ENCODE results near the gene PEAK1. TPM values are rescaled to one million over a fixed set of nuclear protein-coding genes. Genes with fewer than 3 reads are reported as not detected.

Gene PEAK1
- total and polyA plus RNA-seq, 9 of the 15 experiments (the other 6 are each of a cell fraction or from before 2014, with no cell fraction given) = 0.99 to 22.4 (median 10.8) TPM

- intact Hi-C loops (cut with micrococcal nuclease) (no loop called here), in situ Hi-C loops (cut with MboI) (no loop called here)
- peaks cover 68% of the 10 kb centered on the region for H3K79me2 ChIP-seq (ENCODE audit: control insufficient read depth, insufficient read depth, low read length)
- no peaks in the 10 kb centered on the region for H3K27me3 ChIP-seq (ENCODE audit: control insufficient read depth in 2 of 2, insufficient read depth in 2 of 2, low read length in 2 of 2)
- ChIA-PET POLR2A (interaction anchor here (1.5 kb wide), 1 partner anchor 20 kb away, joined by 4 read pairs; no protein-coding TSS in a partner anchor), CTCF (ENCODE audit: low intra/inter-chr PET ratio) (no interaction called here)
- H4K20me1 ChIP-seq (replicated peaks; ENCODE audit: control insufficient read depth, insufficient read depth, low read length) = no peaks in the 10 kb centered on the region; the same call in none of the 2 replicates
- H3K4me1 ChIP-seq (replicated peaks in 1 of 2; ENCODE audit: control insufficient read depth in 2 of 2, insufficient read depth in 2 of 2, low read length in 2 of 2) = 0 out of 5 replicates have a peak, but pooled peaks cover 0 to 3% of the 10 kb centered on the region in 2 experiments
- H3K27ac ChIP-seq (ENCODE audit: extremely low read depth, low read depth, low read length) = no peak overlapping the region
- no peak overlapping the region for H3K4me3 ChIP-seq
- DNase-seq (ENCODE audit: extremely low read depth in 1 of 4, low spot score in 3 of 4) (peak in 1 of 4 experiments; percentile 7), FAIRE-seq (no peak), ATAC-seq (no peak)
- 19% methylated on average over 2 of the region's 2 CpGs for WGBS (ENCODE audit: insufficient coverage, low coverage, missing lambda C conversion rate)
- H3K4me2 ChIP-seq (ENCODE audit: insufficient read depth, low read length) = no peak overlapping the region
- no peak overlapping the region for H2AFZ ChIP-seq (ENCODE audit: low read depth, low read length)
- H3K36me3 ChIP-seq (ENCODE audit: control insufficient read depth, insufficient read depth, low read length) = no peaks in the 10 kb centered on the region
- no peak overlapping the region for H3K9ac ChIP-seq (ENCODE audit: insufficient read depth in 1 of 2, low read depth in 2 of 2, low read length in 2 of 2)
- no peaks in the 10 kb centered on the region for H3K9me1 ChIP-seq (ENCODE audit: control insufficient read depth, insufficient read depth, low read length)
- TF ChIP-seq C11orf30 (IDR thresholded peaks at IDR 0.05; ENCODE audit: low read depth) = 0 out of 2 replicates have a peak, but pooled peaks have one; percentile 27
- TF ChIP-seq MAFG (tag; conservative IDR thresholded peaks at IDR 0.05) = peak; percentile 59
- TF ChIP-seq NFE2 (IDR thresholded peaks at IDR 0.05; ENCODE audit: low read depth) = peak; percentile 56
- no peak for TF ChIP-seq CBFA2T2 (conservative IDR thresholded peaks at IDR 0.05)
- TF ChIP-seq STAT5A (IDR thresholded peaks at IDR 0.05; ENCODE audit: borderline replicate concordance, low read length) = no peak
- peak; percentile 79 for TF ChIP-seq ZNF75A (CRISPR knock-in tag; IDR thresholded peaks at IDR 0.05)
- H3K9me3 ChIP-seq (replicated peaks; ENCODE audit: control insufficient read depth, insufficient read depth, low read depth, low read length) = no peaks in the 10 kb centered on the region
- no TSS peak for BruUV-seq (replicated peaks)
Observed at GRCh38 chr15:77386626-77387025, 33.3 kb downstream of the PEAK1 start.

GRCh38 chr15:77384589-77385359 is 35.1 kb downstream of the PEAK1 start:
- no TSS peak for BruUV-seq (replicated peaks)
- no peak for TF ChIP-seq TCFL5 (CRISPR knock-in tag; conservative IDR thresholded peaks at IDR 0.05)
- peak; percentile 61 for TF ChIP-seq C11orf30 (IDR thresholded peaks at IDR 0.05; ENCODE audit: low read depth)
- TF ChIP-seq MAFF (IDR thresholded peaks at IDR 0.05; ENCODE audit: low read length) = peak; percentile 40; the same call in 1 of the 2 replicates
- no peak for TF ChIP-seq ARID4B (CRISPR knock-in tag; IDR thresholded peaks at IDR 0.05)
- no peak for TF ChIP-seq CBX8 (IDR thresholded peaks at IDR 0.05; ENCODE audit: borderline replicate concordance, extremely low read depth, low read depth, low read length, poor library complexity, severe bottlenecking)
- 0 out of 2 replicates have a peak, but pooled peaks have one; percentile 15 for TF ChIP-seq MAFK (IDR thresholded peaks at IDR 0.05; ENCODE audit: low read length)
- TF ChIP-seq ZNF121 (CRISPR knock-in tag; conservative IDR thresholded peaks at IDR 0.05) = no peak

More at GRCh38 chr15:77384589-77385359, 35.1 kb downstream of the PEAK1 start:
- no peak overlapping the region for H3K4me2 ChIP-seq (ENCODE audit: insufficient read depth, low read length)
- H3K9me1 ChIP-seq (ENCODE audit: control insufficient read depth, insufficient read depth, low read length) = no peaks in the 10 kb centered on the region
- ATAC-seq (no peak), DNase-seq (ENCODE audit: extremely low read depth in 1 of 4, low spot score in 3 of 4) (no peak), FAIRE-seq (no peak)
- H3K9me3 ChIP-seq (replicated peaks; ENCODE audit: control insufficient read depth, insufficient read depth, low read depth, low read length) = no peaks in the 10 kb centered on the region
- no peaks in the 10 kb centered on the region for H3K36me3 ChIP-seq (ENCODE audit: control insufficient read depth, insufficient read depth, low read length)
- H2AFZ ChIP-seq (ENCODE audit: low read depth, low read length) = no peak overlapping the region
- CTCF ChIA-PET (ENCODE audit: low intra/inter-chr PET ratio) = no interaction called here
- H3K9ac ChIP-seq (ENCODE audit: insufficient read depth in 1 of 2, low read depth in 2 of 2, low read length in 2 of 2) = no peak overlapping the region
- POLR2A ChIA-PET = no interaction called here
- H3K4me3 ChIP-seq = no peak overlapping the region
- intact Hi-C loops (cut with micrococcal nuclease) = no loop called here
- H3K27me3 ChIP-seq (ENCODE audit: control insufficient read depth in 2 of 2, insufficient read depth in 2 of 2, low read length in 2 of 2) = no peaks in the 10 kb centered on the region
- in situ Hi-C loops (cut with MboI) = no loop called here
- 0 out of 5 replicates have a peak, but pooled peaks cover 0 to 3% of the 10 kb centered on the region in 2 experiments for H3K4me1 ChIP-seq (replicated peaks in 1 of 2; ENCODE audit: control insufficient read depth in 2 of 2, insufficient read depth in 2 of 2, low read length in 2 of 2)
- no peak overlapping the region for H3K27ac ChIP-seq (ENCODE audit: extremely low read depth, low read depth, low read length)
- peaks cover 55% of the 10 kb centered on the region for H3K79me2 ChIP-seq (ENCODE audit: control insufficient read depth, insufficient read depth, low read length)
- H4K20me1 ChIP-seq (replicated peaks; ENCODE audit: control insufficient read depth, insufficient read depth, low read length) = no peaks in the 10 kb centered on the region; the same call in 1 of the 2 replicates

Measured in K562 (cell line).